ENCODE results near the gene SMG6. TPM values are rescaled to one million over a fixed set of nuclear protein-coding genes. Genes with fewer than 3 reads are reported as not detected.
A peak's percentile ranks its signal among the peaks of the same experiment; 100 is the strongest.

The SMG6 gene
- total RNA-seq, 1 experiment from 2014 or later, result 33.8 TPM

- TF ChIP-seq, protein P1, sequence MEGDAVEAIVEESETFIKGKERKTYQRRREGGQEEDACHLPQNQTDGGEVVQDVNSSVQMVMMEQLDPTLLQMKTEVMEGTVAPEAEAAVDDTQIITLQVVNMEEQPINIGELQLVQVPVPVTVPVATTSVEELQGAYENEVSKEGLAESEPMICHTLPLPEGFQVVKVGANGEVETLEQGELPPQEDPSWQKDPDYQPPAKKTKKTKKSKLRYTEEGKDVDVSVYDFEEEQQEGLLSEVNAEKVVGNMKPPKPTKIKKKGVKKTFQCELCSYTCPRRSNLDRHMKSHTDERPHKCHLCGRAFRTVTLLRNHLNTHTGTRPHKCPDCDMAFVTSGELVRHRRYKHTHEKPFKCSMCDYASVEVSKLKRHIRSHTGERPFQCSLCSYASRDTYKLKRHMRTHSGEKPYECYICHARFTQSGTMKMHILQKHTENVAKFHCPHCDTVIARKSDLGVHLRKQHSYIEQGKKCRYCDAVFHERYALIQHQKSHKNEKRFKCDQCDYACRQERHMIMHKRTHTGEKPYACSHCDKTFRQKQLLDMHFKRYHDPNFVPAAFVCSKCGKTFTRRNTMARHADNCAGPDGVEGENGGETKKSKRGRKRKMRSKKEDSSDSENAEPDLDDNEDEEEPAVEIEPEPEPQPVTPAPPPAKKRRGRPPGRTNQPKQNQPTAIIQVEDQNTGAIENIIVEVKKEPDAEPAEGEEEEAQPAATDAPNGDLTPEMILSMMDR (IDR thresholded peaks at IDR 0.05; ENCODE audit: insufficient read depth in 1 of 2, low read depth in 1 of 2, low read length in 1 of 2, severe bottlenecking in 1 of 2, unreplicated experiment in 1 of 2), result no peak
- Histone ChIP-seq H3K4me3 (ENCODE audit: low read depth, low read length) (peak overlapping the region; percentile 72), H3K27me3 (replicated peaks; ENCODE audit: control insufficient read depth, insufficient read depth, low read length) (no peaks in the 10 kb centered on the region), H3K36me3 (ENCODE audit: control insufficient read depth, insufficient read depth, low read length) (peaks cover 3% of the 10 kb centered on the region), H3K9me3 (no peaks in the 10 kb centered on the region), H3K4me1 (peaks cover 13% of the 10 kb centered on the region; the same call in 1 of the 2 replicates)
- Mint-ChIP-seq H3K27me3 (ENCODE audit: insufficient read depth, unreplicated experiment) (no peaks in the 10 kb centered on the region), H3K36me3 (ENCODE audit: insufficient read depth, unreplicated experiment) (no peaks in the 10 kb centered on the region), H3K4me3 (ENCODE audit: unreplicated experiment) (peak overlapping the region; percentile 99), H3K9me3 (ENCODE audit: unreplicated experiment) (no peaks in the 10 kb centered on the region), H3K27ac (ENCODE audit: unreplicated experiment) (peak overlapping the region; percentile 95), H3K4me1 (ENCODE audit: low read depth, unreplicated experiment) (peaks cover 6% of the 10 kb centered on the region)
- BruUV-seq (replicated peaks), result TSS peak; percentile 47
- no peak for DNase-seq
- ChIA-PET CTCF (interaction anchor here (0.5 to 3.5 kb wide), 5 partner anchors 12 to 374 kb away, joined by 3 to 60 read pairs (median 10); partner anchors contain the start of genes SMG6 and SRR), POLR2A (interaction anchor here (0.6 to 3.2 kb wide), 10 partner anchors 10 to 350 kb away, joined by 3 to 29 read pairs (median 10); partner anchors contain the start of genes PAFAH1B1, SMG6 and SRR)
- intact Hi-C loops (cut with micrococcal nuclease; ENCODE audit: unreplicated experiment), result loop anchor here (1.0 kb wide), 2 partner anchors 18 to 32 kb away; partner anchors contain the start of genes SMG6 and SRR
Measured at GRCh38 chr17:2335726-2336214, 32.2 kb upstream of the SMG6 start.

DNA sequence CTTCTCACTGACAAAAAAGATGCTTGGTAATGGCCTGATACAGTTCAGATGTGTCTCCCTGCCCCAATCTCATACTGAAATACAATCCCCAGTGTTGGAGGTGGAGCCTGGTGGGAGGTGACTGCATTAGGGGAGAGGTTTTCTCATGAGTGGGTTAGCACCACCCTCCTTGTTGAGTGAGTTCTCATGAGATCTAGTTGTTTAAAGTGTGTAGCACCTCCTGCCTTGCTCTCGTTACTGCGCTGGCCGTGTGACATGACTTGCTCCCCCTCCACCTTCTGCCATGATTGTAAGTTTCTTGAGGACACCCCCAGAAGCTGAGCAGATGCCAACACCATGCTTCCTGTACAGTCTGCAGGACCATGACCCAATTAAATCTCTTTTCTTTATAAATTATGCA is 27.7 kb upstream of the SMG6 start:
- Histone ChIP-seq H3K4me3 (ENCODE audit: low read depth, low read length) (no peak overlapping the region), H3K9me3 (no peaks in the 10 kb centered on the region), H3K36me3 (ENCODE audit: control insufficient read depth, insufficient read depth, low read length) (peaks cover 3% of the 10 kb centered on the region), H3K27me3 (replicated peaks; ENCODE audit: control insufficient read depth, insufficient read depth, low read length) (no peaks in the 10 kb centered on the region), H3K4me1 (peaks cover 8% of the 10 kb centered on the region; the same call in 1 of the 2 replicates)
- intact Hi-C loops (cut with micrococcal nuclease; ENCODE audit: unreplicated experiment), result no loop called here
- no peaks in the 10 kb centered on the region for H3K27me3 Mint-ChIP-seq (ENCODE audit: insufficient read depth, unreplicated experiment)
- POLR2A ChIA-PET, result no interaction called here
- DNase-seq, result no peak
- CTCF ChIA-PET, result no interaction called here
- H3K27ac Mint-ChIP-seq (ENCODE audit: unreplicated experiment), result no peak overlapping the region
- peaks cover 6% of the 10 kb centered on the region for H3K4me1 Mint-ChIP-seq (ENCODE audit: low read depth, unreplicated experiment)
- TF ChIP-seq, protein P1 (IDR thresholded peaks at IDR 0.05; ENCODE audit: insufficient read depth in 1 of 2, low read depth in 1 of 2, low read length in 1 of 2, severe bottlenecking in 1 of 2, unreplicated experiment in 1 of 2), result no peak
- BruUV-seq (replicated peaks), result no TSS peak
- H3K4me3 Mint-ChIP-seq (ENCODE audit: unreplicated experiment), result no peak overlapping the region
- H3K36me3 Mint-ChIP-seq (ENCODE audit: insufficient read depth, unreplicated experiment), result no peaks in the 10 kb centered on the region
- H3K9me3 Mint-ChIP-seq (ENCODE audit: unreplicated experiment), result no peaks in the 10 kb centered on the region

DNA sequence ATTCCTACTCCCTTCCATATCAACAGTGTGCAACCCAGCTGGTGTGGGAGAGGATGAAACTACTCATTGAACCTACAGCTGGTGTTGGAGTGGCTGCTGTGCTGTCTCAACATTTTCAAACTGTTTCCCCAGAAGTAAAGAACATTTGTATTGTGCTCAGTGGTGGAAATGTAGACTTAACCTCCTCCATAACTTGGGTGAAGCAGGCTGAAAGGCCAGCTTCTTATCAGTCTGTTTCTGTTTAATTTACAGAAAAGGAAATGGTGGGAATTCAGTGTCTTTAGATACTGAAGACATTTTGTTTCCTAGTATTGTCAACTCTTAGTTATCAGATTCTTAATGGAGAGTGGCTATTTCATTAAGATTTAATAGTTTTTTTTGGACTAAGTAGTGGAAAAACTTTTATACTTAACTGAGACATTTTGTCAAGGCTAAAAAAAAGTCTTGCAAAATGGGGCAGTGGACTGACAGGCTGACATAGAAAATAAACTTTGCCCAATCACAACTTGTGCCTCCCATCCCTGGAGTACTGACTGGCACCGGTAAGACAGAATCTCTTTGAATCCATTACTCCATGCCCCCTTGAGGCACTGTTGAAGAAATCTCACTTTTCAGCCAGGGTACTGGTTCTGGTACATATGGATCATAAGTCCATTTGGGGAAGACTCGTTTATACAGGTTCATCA is 20.2 kb upstream of the SMG6 start:
- peaks cover 3% of the 10 kb centered on the region for H3K36me3 ChIP-seq (ENCODE audit: control insufficient read depth, insufficient read depth, low read length)
- Mint-ChIP-seq H3K36me3 (ENCODE audit: insufficient read depth, unreplicated experiment) (peaks cover 38% of the 10 kb centered on the region), H3K27ac (ENCODE audit: unreplicated experiment) (no peak overlapping the region), H3K27me3 (ENCODE audit: insufficient read depth, unreplicated experiment) (no peaks in the 10 kb centered on the region), H3K4me3 (ENCODE audit: unreplicated experiment) (no peak overlapping the region), H3K9me3 (ENCODE audit: unreplicated experiment) (peaks cover 6% of the 10 kb centered on the region), H3K4me1 (ENCODE audit: low read depth, unreplicated experiment) (peaks cover 15% of the 10 kb centered on the region)
- no peaks in the 10 kb centered on the region for H3K9me3 ChIP-seq
- ChIA-PET POLR2A (no interaction called here), CTCF (interaction anchor here (1.5 kb wide), 1 partner anchor 29 kb away, joined by 5 read pairs; no protein-coding TSS in a partner anchor)
- no peaks in the 10 kb centered on the region for H3K27me3 ChIP-seq (replicated peaks; ENCODE audit: control insufficient read depth, insufficient read depth, low read length)
- TF ChIP-seq, protein P1 (IDR thresholded peaks at IDR 0.05; ENCODE audit: insufficient read depth in 1 of 2, low read depth in 1 of 2, low read length in 1 of 2, severe bottlenecking in 1 of 2, unreplicated experiment in 1 of 2), result no peak
- TSS peak; percentile 26 for BruUV-seq (replicated peaks)
- H3K4me3 ChIP-seq (ENCODE audit: low read depth, low read length), result no peak overlapping the region
- intact Hi-C loops (cut with micrococcal nuclease; ENCODE audit: unreplicated experiment), result no loop called here
- DNase-seq, result no peak
- peaks cover 15% of the 10 kb centered on the region for H3K4me1 ChIP-seq
